ENCODE measurements around the gene STOM.

STOM gene

GRCh38 chr9:121348221-121348620 lies 21.8 kb downstream of the STOM start:
- DNase-seq (ENCODE audit: low spot score) = no peak

- no peak for DNase-seq (ENCODE audit: low spot score)
Observed at GRCh38 chr9:121345070-121345469, 25.0 kb downstream of the STOM start.

GRCh38 chr9:121344184-121344583 lies 25.9 kb downstream of the STOM start:
- no peak for DNase-seq (ENCODE audit: low spot score)

- no peak for DNase-seq (ENCODE audit: low spot score)
Observed at GRCh38 chr9:121340676-121341392, 29.2 kb downstream of the STOM start.

- DNase-seq (ENCODE audit: low spot score) = no peak
Observed at GRCh38 chr9:121339437-121339836, 30.6 kb downstream of the STOM start.

GRCh38 chr9:121336665-121337064 lies 33.4 kb downstream of the STOM start:
- no peak for DNase-seq (ENCODE audit: low spot score)

- DNase-seq (ENCODE audit: low spot score) = no peak
Observed at GRCh38 chr9:121333950-121334773, 35.9 kb downstream of the STOM start.

GRCh38 chr9:121331992-121332685 lies 37.9 kb downstream of the STOM start:
- DNase-seq (ENCODE audit: low spot score) = no peak

- DNase-seq (ENCODE audit: low spot score) = no peak
Observed at GRCh38 chr9:121331549-121331948, 38.5 kb downstream of the STOM start.

GRCh38 chr9:121328876-121329681 lies 41.0 kb downstream of the STOM start:
- no peak for DNase-seq (ENCODE audit: low spot score)

GRCh38 chr9:121328476-121328875 lies 41.6 kb downstream of the STOM start:
- no peak for DNase-seq (ENCODE audit: low spot score)

- no peak for DNase-seq (ENCODE audit: low spot score)
Observed at GRCh38 chr9:121326901-121327613, 43.0 kb downstream of the STOM start.

- DNase-seq (ENCODE audit: low spot score) = no peak
Observed at GRCh38 chr9:121326130-121326838, 43.8 kb downstream of the STOM start.

GRCh38 chr9:121325387-121325786 lies 44.7 kb downstream of the STOM start:
- no peak for DNase-seq (ENCODE audit: low spot score)

GRCh38 chr9:121324755-121325154 lies 45.3 kb downstream of the STOM start:
- no peak for DNase-seq (ENCODE audit: low spot score)

GRCh38 chr9:121324316-121324715 lies 45.7 kb downstream of the STOM start:
- DNase-seq (ENCODE audit: low spot score) = no peak

GRCh38 chr9:121323449-121324151 lies 46.5 kb downstream of the STOM start:
- no peak for DNase-seq (ENCODE audit: low spot score)

- no peak for DNase-seq (ENCODE audit: low spot score)
Observed at GRCh38 chr9:121322737-121323448, 47.2 kb downstream of the STOM start.

- peak; percentile 77 for DNase-seq (ENCODE audit: low spot score)
Observed at GRCh38 chr9:121322037-121322736, 47.9 kb downstream of the STOM start.

All from RKO (cell line).